DOHH2 (cell line): Measurements from ENCODE around the gene TMEM44.

Experiments
- H3F3A ChIP-seq: fragments of 200-600 bp; sonication (generic), shearing (Covaris generic); 2 replicates; pipeline ENCODE4 v1.6.0; 2016; ENCODE audit warnings: antibody characterized with exemption, mild to moderate bottlenecking; ENCODE audit not compliant: control insufficient read depth, insufficient read depth
- H3K27ac ChIP-seq: fragments of 200-600 bp; sonication (generic); 2 replicates; pipeline ENCODE4 v1.5.1; 2014; ENCODE audit warnings: low read depth, mild to moderate bottlenecking, low read length, moderate library complexity
- H3K27me3 ChIP-seq: fragments of 200-600 bp; sonication (generic); 2 replicates; pipeline ENCODE4 v1.6.1; 2014; ENCODE audit warnings: mild to moderate bottlenecking, low read length, mixed read lengths; ENCODE audit not compliant: control insufficient read depth
- H3K36me3 ChIP-seq: fragments of 200-600 bp; sonication (generic); 2 replicates; pipeline ENCODE4 v1.6.1; 2014; ENCODE audit warnings: mild to moderate bottlenecking, low read length, moderate library complexity, mixed read lengths; ENCODE audit not compliant: control insufficient read depth
- H3K4me1 ChIP-seq: fragments of 200-600 bp; sonication (generic); 2 replicates; pipeline ENCODE4 v1.6.1; 2014; ENCODE audit warnings: mild to moderate bottlenecking, low read length, mixed read lengths; ENCODE audit not compliant: control insufficient read depth
- H3K4me2 ChIP-seq: fragments of 200-600 bp; sonication (generic); 2 replicates; pipeline ENCODE4 v1.6.0; 2014; ENCODE audit warnings: mild to moderate bottlenecking, low read length, moderate library complexity
- H3K4me3 ChIP-seq: fragments of 200-600 bp; sonication (generic); 2 replicates; pipeline ENCODE4 v1.5.1; 2014; ENCODE audit warnings: mild to moderate bottlenecking, low read length, mixed read lengths
- H3K79me2 ChIP-seq: fragments of 200-600 bp; sonication (generic); 2 replicates; pipeline ENCODE4 v1.6.1; 2014; ENCODE audit warnings: mild to moderate bottlenecking, low read length, mixed read lengths; ENCODE audit not compliant: control insufficient read depth
- H3K9me2 ChIP-seq: fragments of 200-600 bp; sonication (generic); replicated peaks from 2 replicates; pipeline ENCODE4 v1.6.1; 2014; ENCODE audit warnings: mild to moderate bottlenecking, low read length, mixed read lengths; ENCODE audit not compliant: control insufficient read depth
- H3K9me3 ChIP-seq: fragments of 200-600 bp; sonication (generic); 2 replicates; pipeline ENCODE4 v1.6.1; 2014; ENCODE audit warnings: antibody characterized with exemption, low read length, mixed read lengths; ENCODE audit not compliant: control insufficient read depth, insufficient read depth
- H4K20me1 ChIP-seq: fragments of 200-600 bp; sonication (generic); 2 replicates; pipeline ENCODE4 v1.6.0; 2014; ENCODE audit warnings: low read depth, mild to moderate bottlenecking, antibody characterized with exemption, low read length, moderate library complexity; ENCODE audit not compliant: control insufficient read depth, insufficient read depth
- EZH2phosphoT487 ChIP-seq: fragments of 200-600 bp; sonication (generic); IDR thresholded peaks from 2 replicates; pipeline ENCODE4 v1.6.1; 2017; ENCODE audit warnings: borderline replicate concordance, mild to moderate bottlenecking, antibody characterized with exemption, low read length, moderate library complexity, mixed read lengths
- TF ChIP-seq, protein P1 (sequence below): fragments of 200-600 bp; sonication (generic); IDR thresholded peaks from one replicate; pipeline ENCODE4 v1.5.1; 2014; ENCODE audit warnings: antibody characterized with exemption, mild to moderate bottlenecking, low read depth, low read length; ENCODE audit not compliant: poor library complexity, severe bottlenecking

TMEM44 gene

DNA sequence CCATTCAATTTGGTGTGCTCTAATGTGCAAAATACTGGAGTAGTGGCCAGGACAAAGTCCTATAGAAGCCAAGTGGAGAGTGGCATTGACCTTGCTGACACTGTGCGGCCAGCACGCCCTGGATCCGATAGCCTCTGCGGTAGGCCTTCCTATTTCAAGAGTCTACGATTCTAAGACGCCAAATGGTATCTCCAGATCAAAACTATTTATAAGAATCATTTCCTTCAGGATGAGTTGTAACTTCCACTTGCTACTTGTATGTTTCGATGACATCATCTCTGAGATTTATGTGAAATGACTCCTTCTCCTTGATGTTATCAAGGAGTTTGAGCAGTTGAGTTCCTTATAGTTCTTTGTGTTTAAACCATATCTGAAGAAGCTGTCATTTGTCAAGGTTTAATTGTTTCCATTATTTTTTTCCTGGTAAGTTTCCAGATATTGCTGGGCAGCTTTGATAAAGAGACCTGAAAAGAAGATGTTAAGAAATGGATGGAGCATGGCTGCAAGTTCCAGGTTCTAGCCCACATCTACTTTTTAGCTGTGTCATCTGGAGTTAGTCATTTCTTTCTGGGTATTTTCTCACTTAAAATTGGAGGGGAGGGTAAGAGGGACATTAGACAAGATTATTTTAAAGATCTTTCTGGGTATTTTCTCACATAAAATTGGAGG lies 71.8 kb downstream of the TMEM44 start:
- H3K4me2 ChIP-seq, result no peak overlapping the region
- no peaks in the 10 kb centered on the region for H3K9me3 ChIP-seq
- H3K4me3 ChIP-seq, result no peak overlapping the region
- H3K9me2 ChIP-seq, result no peaks in the 10 kb centered on the region
- TF ChIP-seq, protein P1, sequence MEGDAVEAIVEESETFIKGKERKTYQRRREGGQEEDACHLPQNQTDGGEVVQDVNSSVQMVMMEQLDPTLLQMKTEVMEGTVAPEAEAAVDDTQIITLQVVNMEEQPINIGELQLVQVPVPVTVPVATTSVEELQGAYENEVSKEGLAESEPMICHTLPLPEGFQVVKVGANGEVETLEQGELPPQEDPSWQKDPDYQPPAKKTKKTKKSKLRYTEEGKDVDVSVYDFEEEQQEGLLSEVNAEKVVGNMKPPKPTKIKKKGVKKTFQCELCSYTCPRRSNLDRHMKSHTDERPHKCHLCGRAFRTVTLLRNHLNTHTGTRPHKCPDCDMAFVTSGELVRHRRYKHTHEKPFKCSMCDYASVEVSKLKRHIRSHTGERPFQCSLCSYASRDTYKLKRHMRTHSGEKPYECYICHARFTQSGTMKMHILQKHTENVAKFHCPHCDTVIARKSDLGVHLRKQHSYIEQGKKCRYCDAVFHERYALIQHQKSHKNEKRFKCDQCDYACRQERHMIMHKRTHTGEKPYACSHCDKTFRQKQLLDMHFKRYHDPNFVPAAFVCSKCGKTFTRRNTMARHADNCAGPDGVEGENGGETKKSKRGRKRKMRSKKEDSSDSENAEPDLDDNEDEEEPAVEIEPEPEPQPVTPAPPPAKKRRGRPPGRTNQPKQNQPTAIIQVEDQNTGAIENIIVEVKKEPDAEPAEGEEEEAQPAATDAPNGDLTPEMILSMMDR, result no peak
- TF ChIP-seq EZH2phosphoT487, result no peak
- H3K36me3 ChIP-seq, result no peaks in the 10 kb centered on the region
- no peaks in the 10 kb centered on the region for H3K79me2 ChIP-seq
- peaks cover 3% of the 10 kb centered on the region; the same call in 1 of the 2 replicates for H3K4me1 ChIP-seq
- H3K27ac ChIP-seq, result no peak overlapping the region
- H4K20me1 ChIP-seq, result no peaks in the 10 kb centered on the region
- no peaks in the 10 kb centered on the region for H3F3A ChIP-seq
- H3K27me3 ChIP-seq, result peaks cover 22% of the 10 kb centered on the region

DNA sequence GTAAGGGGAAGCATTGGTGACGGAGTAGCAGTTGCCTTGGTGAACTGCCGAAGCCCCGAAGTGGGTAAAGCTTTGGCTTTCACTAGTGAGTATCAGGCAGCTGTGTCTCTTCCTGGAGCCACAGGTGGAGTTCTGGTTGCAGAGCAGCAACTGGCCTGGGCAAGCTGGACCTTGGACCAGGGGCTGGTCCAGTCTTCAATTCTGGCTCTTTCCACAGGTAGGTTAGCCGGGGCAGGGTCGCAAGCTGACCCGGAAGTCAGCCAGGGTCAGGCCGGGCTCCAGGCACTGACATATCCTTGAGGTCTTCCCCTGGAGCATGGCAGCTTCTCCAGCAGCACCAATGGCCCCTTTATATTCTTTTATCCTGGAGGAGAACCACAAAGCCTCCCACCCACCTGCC lies 73.2 kb downstream of the TMEM44 start:
- Histone ChIP-seq H3K9me2 (no peaks in the 10 kb centered on the region), H3K9me3 (no peaks in the 10 kb centered on the region), H3K36me3 (no peaks in the 10 kb centered on the region), H3K4me3 (no peak overlapping the region), H3F3A (no peaks in the 10 kb centered on the region), H4K20me1 (no peaks in the 10 kb centered on the region), H3K27ac (no peak overlapping the region), H3K4me2 (no peak overlapping the region), H3K27me3 (peaks cover 22% of the 10 kb centered on the region; the same call in 1 of the 2 replicates), H3K79me2 (no peaks in the 10 kb centered on the region), H3K4me1 (peaks cover 6% of the 10 kb centered on the region; the same call in 1 of the 2 replicates)
- TF ChIP-seq, protein P1, result no peak
- no peak for TF ChIP-seq EZH2phosphoT487

DNA sequence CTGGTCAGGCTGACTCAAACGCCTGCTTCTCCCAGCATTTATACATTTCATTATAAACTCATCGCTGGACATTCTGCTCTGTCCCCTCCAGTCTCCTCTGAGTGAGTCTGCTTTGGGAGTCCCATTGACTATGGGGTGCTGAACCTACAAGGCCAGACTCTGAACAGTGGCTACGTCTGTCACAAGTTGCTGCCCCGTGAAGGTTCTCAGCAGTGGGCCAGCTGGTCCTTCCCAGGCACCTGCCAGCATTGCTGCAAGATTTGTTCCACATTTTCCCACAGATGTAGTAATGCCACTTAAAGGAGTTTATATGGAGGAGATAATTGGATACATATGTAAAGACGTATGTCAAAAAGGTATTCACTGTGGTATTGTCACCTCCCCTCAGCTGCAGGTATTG lies 73.7 kb downstream of the TMEM44 start:
- Histone ChIP-seq H3K4me3 (no peak overlapping the region), H4K20me1 (no peaks in the 10 kb centered on the region), H3K79me2 (no peaks in the 10 kb centered on the region), H3K9me2 (no peaks in the 10 kb centered on the region), H3K4me2 (no peak overlapping the region), H3K27me3 (peaks cover 18% of the 10 kb centered on the region; the same call in 1 of the 2 replicates), H3K9me3 (no peaks in the 10 kb centered on the region), H3K4me1 (peaks cover 6% of the 10 kb centered on the region; the same call in 1 of the 2 replicates), H3K36me3 (no peaks in the 10 kb centered on the region), H3K27ac (no peak overlapping the region), H3F3A (no peaks in the 10 kb centered on the region)
- TF ChIP-seq, protein P1, result no peak
- TF ChIP-seq EZH2phosphoT487, result no peak
